ENCODE results near the gene ZNF516.
A peak's percentile ranks its signal among the peaks of the same experiment; 100 is the strongest.
"Not testable (repeated sequence)": the region's sequence is repeated elsewhere in the genome, so short reads cannot be mapped to it uniquely, and the experiment has no call there.

ZNF516 gene

GRCh38 chr18:76490670-76491472, 4.2 kb downstream of the ZNF516 start:
- peak; percentile 39 for DNase-seq (ENCODE audit: low spot score)

DNA sequence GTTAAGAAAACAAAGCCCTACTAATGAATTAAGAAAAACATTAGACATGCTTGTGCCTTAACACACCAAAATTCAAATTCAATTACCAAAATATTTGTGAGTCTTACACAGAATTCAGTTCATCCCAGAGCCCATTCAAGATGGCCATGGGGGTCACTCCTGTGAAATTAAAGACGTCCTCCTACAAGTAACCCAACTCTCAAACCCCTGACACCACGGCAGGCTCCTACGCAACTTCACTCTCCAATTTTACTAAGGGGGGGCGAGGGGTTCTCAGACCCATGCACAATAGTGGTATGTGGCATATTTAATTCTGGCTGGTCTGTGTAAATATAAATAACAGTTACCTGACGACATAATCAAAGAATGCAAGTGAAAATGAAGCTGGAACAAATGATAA, 5.0 kb downstream of the ZNF516 start:
- no peak for DNase-seq (ENCODE audit: low spot score)

DNA sequence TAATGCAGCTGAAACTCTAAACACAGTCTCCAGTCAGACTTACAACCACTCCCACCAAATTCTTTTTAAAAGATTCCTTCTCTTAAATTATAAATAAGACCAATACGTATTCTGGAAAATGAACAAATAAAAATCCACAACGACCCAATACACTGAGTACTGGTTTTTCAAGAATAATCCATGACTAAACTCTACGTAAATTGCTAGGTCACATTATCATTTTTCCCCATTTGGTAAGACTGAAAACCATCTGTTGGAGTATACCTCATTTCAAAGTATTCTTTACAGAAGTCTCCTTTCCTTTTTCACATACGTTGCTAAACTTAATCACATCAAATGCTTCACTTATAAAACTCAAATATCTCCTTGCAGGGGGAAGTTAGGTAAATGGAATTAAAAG, 6.0 kb downstream of the ZNF516 start:
- DNase-seq (ENCODE audit: low spot score), result no peak

DNA sequence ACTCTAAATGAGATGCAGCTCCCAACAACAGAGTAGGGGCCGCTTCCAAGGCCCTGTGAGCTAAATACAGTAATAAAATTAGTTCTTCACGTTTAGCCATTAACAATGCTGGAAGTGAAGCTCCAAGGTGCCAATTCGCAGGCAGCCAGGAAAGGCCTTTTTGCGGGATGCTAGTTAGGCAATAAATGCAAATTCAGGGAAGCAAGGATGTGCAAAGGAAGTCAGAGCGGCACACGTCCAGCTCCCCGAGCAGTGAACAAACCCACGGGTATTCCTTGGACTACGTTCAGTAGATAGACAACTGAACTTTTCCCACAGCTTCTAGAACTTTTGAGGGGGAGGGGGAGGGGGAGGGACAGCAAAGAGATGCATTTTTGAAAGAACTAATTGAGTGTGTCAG, 6.9 kb downstream of the ZNF516 start:
- DNase-seq (ENCODE audit: low spot score), result no peak

DNA sequence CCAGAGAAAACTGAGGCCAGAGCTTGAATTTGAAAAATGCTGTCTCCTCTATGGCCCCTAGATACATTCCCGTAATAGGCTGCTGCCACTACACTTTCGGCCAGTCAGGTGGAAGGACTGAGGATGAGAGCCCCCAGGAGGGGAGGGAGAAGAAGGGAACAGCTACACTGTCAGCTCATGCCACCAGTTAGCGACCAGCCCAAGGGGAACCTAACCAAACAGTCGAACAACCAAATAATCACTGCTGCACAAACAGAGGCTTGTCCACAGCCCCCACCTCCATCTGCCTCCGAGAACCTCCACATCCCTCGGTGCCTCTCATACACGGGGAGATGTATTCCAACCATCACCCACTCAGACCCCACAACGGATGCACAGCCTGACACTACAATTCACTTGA, 7.3 kb downstream of the ZNF516 start:
- no peak for DNase-seq (ENCODE audit: low spot score)

- no peak for DNase-seq (ENCODE audit: low spot score)
These were observed 8.0 kb downstream of the ZNF516 start for GRCh38 chr18:76487070-76487469.

DNA sequence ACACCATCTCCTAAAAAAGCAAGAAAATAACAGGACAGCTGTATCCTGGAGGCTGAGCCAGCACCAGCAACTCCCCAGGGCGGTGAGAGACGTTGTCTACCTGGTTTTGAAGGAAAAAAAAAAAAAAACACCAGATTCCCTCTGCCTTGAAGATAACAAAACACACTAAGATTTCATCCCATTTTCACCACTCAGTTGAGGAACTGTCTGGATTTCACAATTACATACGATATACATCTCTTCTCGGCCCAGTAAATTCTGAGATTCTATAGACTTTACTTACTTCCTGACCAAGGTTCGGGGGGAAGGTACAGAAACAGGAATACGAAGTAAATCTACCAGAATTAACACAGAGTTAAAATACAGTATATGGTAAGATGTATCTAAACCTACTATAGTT, 8.5 kb downstream of the ZNF516 start:
- DNase-seq (ENCODE audit: low spot score), result no peak

- DNase-seq (ENCODE audit: low spot score), result no peak
These were observed 9.0 kb downstream of the ZNF516 start for GRCh38 chr18:76486038-76486437.

- no peak for DNase-seq (ENCODE audit: low spot score)
These were observed 10.2 kb downstream of the ZNF516 start for GRCh38 chr18:76484749-76485387.

DNA sequence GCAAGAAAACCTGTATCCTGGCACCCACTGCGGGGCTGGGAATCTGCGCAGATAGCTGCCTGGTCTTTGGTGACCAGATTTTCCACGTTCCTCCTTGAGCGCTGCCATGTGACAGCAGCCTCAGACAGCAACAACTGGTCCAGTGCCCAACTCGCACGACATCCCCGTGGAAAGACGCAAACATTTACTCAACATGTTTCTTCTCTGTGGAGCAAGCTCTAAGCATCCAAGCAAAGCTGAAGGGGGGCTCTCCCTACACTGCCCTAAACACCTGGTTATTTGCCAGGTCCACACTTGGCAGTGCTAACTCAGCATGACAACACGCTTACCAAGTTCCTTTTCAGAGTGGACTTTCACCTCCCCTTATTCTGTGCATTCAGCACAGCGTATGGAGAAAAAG, 11.3 kb downstream of the ZNF516 start:
- DNase-seq (ENCODE audit: low spot score), result no peak

- DNase-seq (ENCODE audit: low spot score), result no peak
These were observed 11.9 kb downstream of the ZNF516 start for GRCh38 chr18:76482971-76483691.

- DNase-seq (ENCODE audit: low spot score), result no peak
These were observed 12.8 kb downstream of the ZNF516 start for GRCh38 chr18:76482267-76482666.

- no peak for DNase-seq (ENCODE audit: low spot score)
These were observed 14.1 kb downstream of the ZNF516 start for GRCh38 chr18:76480913-76481312.

- DNase-seq (ENCODE audit: low spot score), result no peak
These were observed 15.4 kb downstream of the ZNF516 start for GRCh38 chr18:76479351-76480238.

- peak; percentile 73 for DNase-seq (ENCODE audit: low spot score)
These were observed 18.1 kb downstream of the ZNF516 start for GRCh38 chr18:76476665-76477561.

DNA sequence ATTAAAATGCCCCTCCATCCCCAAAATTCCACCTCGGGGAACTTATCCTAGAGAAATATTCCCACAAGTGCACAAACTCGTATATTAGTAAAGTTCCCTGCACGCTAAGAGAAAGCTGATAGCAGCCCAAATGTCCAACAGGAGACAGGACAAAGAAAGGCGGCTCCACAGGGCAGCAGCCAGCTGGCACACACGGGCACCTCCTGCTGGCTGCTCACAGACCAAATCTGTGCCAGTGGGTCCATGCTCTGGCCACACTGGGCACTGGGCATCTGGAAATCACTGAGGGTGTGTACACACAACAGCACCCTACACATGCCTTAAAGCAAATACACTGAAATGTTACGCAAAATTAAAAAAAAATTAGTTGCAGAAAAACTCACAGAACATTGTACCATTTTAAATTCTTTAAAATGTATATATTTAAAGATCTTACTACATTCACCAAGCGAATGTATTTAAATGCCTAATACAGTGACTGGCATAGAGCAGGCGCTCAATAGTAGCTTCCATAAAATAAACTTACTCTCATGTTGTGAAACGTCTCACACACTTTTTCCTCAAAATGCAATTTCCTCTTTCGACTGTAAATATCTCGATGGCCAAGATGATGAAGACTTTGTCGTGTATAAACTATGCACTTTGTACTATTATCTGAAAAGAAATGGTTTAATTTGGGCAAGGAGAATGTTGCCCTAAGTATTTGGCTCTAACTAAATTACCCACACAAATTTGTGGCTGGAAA, 19.4 kb downstream of the ZNF516 start:
- DNase-seq (ENCODE audit: low spot score), result no peak

- no peak for DNase-seq (ENCODE audit: low spot score)
These were observed 20.2 kb downstream of the ZNF516 start for GRCh38 chr18:76474824-76475223.

DNA sequence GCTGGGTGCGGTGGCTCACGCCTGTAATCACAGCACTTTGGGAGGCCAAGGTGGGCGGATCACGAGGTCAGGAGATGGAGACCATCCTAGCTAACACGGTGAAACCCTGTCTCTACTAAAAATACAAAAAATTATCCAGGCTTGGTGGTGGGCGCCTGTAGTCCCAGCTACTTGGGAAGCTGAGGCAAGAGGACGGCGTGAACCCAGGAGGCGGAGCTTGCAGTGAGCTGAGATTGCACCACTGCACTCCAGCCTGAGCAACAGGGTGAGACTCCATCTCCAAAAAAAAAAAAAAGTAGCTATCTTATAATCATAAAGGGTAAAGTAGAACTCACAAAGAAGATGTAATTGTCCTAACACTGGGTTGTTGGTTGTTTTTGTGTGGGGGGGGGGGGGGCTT, 21.5 kb downstream of the ZNF516 start:
- DNase-seq (ENCODE audit: low spot score), result not testable (repeated sequence)

DNA sequence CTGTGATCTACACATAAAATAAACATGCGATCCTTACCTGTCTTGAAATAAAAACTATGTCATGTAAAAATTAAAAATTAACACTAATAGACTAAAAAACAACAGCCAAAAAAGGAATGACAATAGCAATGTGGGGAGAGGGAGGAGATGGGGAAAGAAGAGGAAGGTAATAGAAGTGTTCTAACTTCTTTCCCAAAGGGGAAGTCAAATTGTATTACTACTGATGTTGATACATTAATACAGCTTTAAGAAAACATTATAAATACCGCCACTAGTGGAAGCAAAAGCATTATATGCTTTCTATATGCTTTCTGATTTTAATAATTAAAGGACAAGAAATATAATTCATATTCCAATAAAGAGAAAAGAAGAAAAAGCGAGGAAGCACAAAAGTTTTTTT, 22.2 kb downstream of the ZNF516 start:
- no peak for DNase-seq (ENCODE audit: low spot score)

DNA sequence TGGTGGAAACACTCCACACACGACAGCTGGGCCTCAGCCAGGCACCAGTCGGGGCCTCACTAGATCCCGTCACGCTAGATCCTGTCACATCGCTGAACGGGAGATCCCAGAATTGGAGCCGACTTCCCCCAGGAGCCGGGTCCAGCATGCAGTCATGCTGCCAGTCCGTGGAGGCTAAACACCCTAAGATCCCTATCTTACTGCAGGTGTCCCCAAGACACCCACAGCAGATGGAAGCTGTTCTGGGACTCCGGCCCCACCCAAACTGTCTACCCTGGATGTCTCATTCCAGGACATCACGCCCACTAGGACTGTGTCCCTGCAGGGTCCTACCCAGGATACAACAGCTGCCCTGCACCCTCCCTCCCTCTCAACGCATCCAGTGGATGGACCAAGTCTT, 23.4 kb downstream of the ZNF516 start:
- DNase-seq (ENCODE audit: low spot score), result no peak

All from AG08396 (cell line).